Naive B cell (primary cell): Measurements from ENCODE around the gene DNAAF1. TPM values are rescaled to one million over a fixed set of nuclear protein-coding genes. Genes with fewer than 3 reads are reported as not detected.

Source experiments
- ATAC-seq, 2 donors: fragments of 150-1000 bp; cut with Tn5 transposase; 2 replicates each; pipeline ENCODE4 v1.10.0; 2021; ENCODE audit warnings: low read depth in 2 of 2, mild to moderate bottlenecking in 2 of 2, moderate library complexity in 2 of 2
- DNase-seq: peaks from one replicate; pipeline ENCODE4 v3.0.0; 2022
- H3K27ac Mint-ChIP-seq, 6 donors: one replicate each; pipeline ENCODE4 v1.8.0; 2020 to 2022; ENCODE audit warnings: mild to moderate bottlenecking in 6 of 6, mixed read lengths in 6 of 6, moderate library complexity in 5 of 6, inconsistent platforms in 2 of 6
- H3K27me3 Mint-ChIP-seq, 3 donors: one replicate each; pipeline ENCODE4 v1.8.0; 2021 to 2022; ENCODE audit warnings: mixed read lengths in 3 of 3, mild to moderate bottlenecking in 1 of 3
- H3K36me3 Mint-ChIP-seq, 2 donors: one replicate each; pipeline ENCODE4 v1.8.0; 2020 to 2022; ENCODE audit warnings: mixed read lengths in 2 of 2, inconsistent platforms in 1 of 2, mild to moderate bottlenecking in 1 of 2
- H3K4me1 Mint-ChIP-seq, 3 donors: one replicate each; pipeline ENCODE4 v1.8.0; 2020 to 2022; ENCODE audit warnings: mixed read lengths in 3 of 3, inconsistent platforms in 1 of 3, mild to moderate bottlenecking in 1 of 3, moderate library complexity in 1 of 3
- H3K4me3 Mint-ChIP-seq, 8 donors: one replicate each; pipeline ENCODE4 v1.8.0; 2020 to 2022; ENCODE audit warnings: mild to moderate bottlenecking in 8 of 8, mixed read lengths in 8 of 8, moderate library complexity in 8 of 8, inconsistent platforms in 2 of 8
- H3K9me3 Mint-ChIP-seq, 7 donors: one replicate each; pipeline ENCODE4 v1.8.0; 2020 to 2022; ENCODE audit warnings: mixed read lengths in 7 of 7, mild to moderate bottlenecking in 5 of 7, inconsistent platforms in 2 of 7, moderate library complexity in 1 of 7
- polyA plus RNA-seq, 6 donors: library from polyadenylated mRNA; unstranded; fragments of 300-500 nt; fragmentation: Illumina TruSeq; gene quantifications; one replicate each; pipeline ENCODE4 v1.2.3, GENCODE V29; 2021; ENCODE audit warnings: low read depth in 6 of 6

DNAAF1 gene
- under 1 TPM in 1 of 6 donors, not detected in 5; 0.43 TPM for polyA plus RNA-seq

DNA sequence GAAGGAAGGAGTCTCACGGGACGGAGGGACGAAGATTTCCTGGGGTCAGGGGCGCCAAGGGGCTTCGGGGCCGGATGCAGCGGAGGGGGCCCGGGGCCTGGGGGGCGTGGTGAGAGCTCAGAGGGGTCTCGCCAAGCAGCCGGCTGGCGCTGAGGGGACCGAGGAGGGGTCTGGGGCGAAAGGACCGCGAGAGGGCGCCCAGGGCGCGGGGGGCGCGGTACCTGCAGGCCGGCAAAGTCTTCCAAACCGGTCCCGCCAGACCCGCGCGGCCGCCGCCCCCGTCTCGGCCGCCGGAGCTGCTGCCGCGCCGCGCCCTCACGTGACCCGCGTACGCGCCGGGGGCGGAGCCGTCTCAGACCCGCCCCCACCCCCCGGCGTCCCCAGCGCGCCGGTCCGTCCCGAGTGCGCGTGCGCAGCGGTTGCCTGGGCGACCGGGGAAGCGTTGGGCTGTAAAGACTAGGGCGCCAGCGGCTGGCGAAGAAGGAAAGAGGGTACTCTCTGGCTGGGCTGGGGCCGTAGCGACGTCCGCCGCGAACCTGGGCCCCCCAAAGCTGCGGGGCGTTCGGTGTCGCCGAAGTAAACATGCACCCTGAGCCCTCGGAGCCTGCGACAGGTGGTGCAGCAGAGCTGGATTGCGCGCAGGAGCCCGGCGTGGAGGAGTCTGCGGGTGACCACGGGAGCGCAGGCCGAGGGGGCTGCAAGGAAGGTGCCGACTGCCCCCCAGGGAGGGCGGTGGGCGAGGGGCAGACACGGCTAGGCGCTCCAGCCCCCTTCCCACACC lies at the start of gene DNAAF1, which contains the start of gene HSDL1:
Gene DNAAF1, plus strand, starts transcription at position 450 of the 781 bp plus-strand sequence. Its CDS starts 133 bp downstream, at position 583.
Gene HSDL1, minus strand, starts transcription at position 319 of the 781 bp plus-strand sequence. CDS start 13,856 bp downstream, outside the sequence.
- peaks cover 0 to 15% (median 10%) of the 10 kb centered on the region in 3 donors for H3K27me3 Mint-ChIP-seq
- H3K9me3 Mint-ChIP-seq: no peaks in the 10 kb centered on the region
- H3K27ac Mint-ChIP-seq: peak within 1 kb of the TSS; percentile 33 to 98 (median 88)
- H3K4me1 Mint-ChIP-seq: peaks cover 13 to 26% (median 17%) of the 10 kb centered on the region in 3 donors
- no peaks in the 10 kb centered on the region for H3K36me3 Mint-ChIP-seq
- DNase-seq (peak; percentile 94), ATAC-seq (peak; percentile 83 to 86)
- H3K4me3 Mint-ChIP-seq: peak within 1 kb of the TSS; percentile 89 to 97 (median 96)

DNA sequence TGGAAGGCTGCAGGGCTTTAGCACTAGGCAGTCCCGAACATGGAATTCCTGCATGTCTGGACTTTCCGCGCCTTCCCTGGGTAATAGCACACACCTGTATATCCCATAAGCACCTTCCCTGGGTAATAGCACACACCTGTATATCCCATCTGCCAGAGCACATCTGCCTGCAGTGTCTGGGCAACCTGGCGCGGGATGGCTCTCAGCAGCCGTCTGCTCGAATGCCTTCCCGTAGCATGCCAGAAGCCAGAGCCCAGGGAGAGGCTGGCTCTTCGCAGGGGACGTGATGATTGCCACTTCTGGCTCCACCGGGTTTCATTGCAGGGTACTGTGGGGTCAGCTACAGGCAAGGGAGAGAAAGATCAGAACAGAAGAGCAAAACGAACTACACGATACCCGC lies 49.6 kb upstream of the DNAAF1 start:
- H3K36me3 Mint-ChIP-seq: peaks cover 40 to 44% of the 10 kb centered on the region in 2 donors
- no peaks in the 10 kb centered on the region for H3K9me3 Mint-ChIP-seq
- peak overlapping the region in 1 of 8 donors; percentile 44 for H3K4me3 Mint-ChIP-seq
- H3K4me1 Mint-ChIP-seq: peaks cover 0 to 4% (median 0%) of the 10 kb centered on the region in 3 donors
- no peak for DNase-seq
- H3K27ac Mint-ChIP-seq: peak overlapping the region in 1 of 6 donors; percentile 22
- no peaks in the 10 kb centered on the region for H3K27me3 Mint-ChIP-seq
- no peak for ATAC-seq

DNA sequence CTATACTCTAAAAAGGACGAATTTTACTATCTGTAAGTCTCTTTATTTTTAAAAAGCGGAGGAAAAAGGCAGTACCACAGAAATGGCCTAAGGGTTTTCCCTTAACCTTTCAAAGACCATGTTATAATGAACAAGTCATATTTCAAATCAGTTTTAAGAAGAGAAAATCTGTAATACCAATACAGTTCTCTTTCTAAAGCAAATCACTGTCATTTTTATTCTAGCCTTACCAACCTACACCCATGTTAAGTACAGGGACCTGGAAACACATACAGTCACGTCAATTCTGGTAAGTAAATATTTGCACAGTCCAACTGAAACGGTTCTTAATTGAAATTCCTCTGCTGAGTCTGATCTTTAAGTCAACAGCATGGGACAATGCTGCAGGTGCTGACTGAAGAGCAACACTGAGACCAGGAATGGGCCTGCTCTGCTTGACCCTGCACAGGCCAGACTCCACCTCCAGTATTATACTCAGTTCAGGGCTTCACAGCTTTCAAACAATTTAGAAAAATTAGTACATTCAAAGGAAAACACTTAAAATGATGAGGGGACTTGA lies 48.6 kb upstream of the DNAAF1 start:
- Mint-ChIP-seq H3K36me3 (peaks cover 33 to 38% of the 10 kb centered on the region in 2 donors), H3K4me1 (peaks cover 0 to 4% (median 0%) of the 10 kb centered on the region in 3 donors), H3K27me3 (no peaks in the 10 kb centered on the region), H3K27ac (no peak overlapping the region), H3K9me3 (no peaks in the 10 kb centered on the region), H3K4me3 (no peak overlapping the region)
- DNase-seq (no peak), ATAC-seq (no peak)

DNA sequence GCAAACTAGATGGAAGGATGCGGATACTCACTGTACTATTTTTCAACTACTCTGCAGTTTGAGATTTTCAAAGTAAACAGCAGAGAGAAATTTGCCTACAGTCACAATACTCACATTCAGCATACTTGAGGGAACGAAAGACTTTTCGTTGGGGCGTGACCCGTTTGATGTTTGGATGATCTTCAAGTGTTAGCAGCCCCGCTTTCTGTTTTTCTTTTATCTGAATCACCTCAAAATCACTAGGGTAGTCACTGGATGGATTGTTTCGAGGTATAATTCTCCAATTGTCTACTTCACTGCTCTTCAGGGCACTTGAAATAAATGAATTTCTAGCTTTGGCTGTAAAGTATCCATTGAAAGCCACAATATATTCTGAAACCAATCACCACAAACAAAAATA lies 46.2 kb upstream of the DNAAF1 start:
- Mint-ChIP-seq H3K4me3 (no peak overlapping the region), H3K36me3 (peaks cover 13 to 24% of the 10 kb centered on the region in 2 donors), H3K27me3 (no peaks in the 10 kb centered on the region), H3K27ac (no peak overlapping the region), H3K9me3 (no peaks in the 10 kb centered on the region), H3K4me1 (peaks cover 5 to 7% (median 6%) of the 10 kb centered on the region in 3 donors)
- no peak for ATAC-seq
- no peak for DNase-seq

DNA sequence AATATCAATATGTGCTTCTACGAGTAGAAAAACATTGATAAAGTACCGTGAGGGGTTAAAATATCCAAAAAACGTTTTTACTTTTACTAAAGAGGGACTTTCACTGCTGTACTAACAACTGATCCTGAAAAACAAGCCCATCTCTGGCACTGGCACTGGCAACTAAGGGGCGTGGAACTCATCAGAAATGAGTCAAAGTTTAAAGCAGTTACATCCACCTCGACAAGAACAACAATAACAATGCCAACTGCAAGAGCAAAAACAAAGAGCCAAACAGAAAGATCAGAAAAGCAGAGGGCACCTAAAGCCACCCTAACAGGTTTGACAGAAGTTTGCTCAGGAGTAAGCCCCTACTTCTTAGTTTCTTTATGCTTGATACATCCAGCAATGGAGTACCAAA lies 41.4 kb upstream of the DNAAF1 start:
- Mint-ChIP-seq H3K4me1 (peaks cover 28 to 32% (median 31%) of the 10 kb centered on the region in 3 donors), H3K27ac (no peak overlapping the region), H3K36me3 (peaks cover 0 to 5% of the 10 kb centered on the region in 2 donors), H3K9me3 (no peaks in the 10 kb centered on the region), H3K4me3 (no peak overlapping the region), H3K27me3 (no peaks in the 10 kb centered on the region)
- no peak for DNase-seq
- ATAC-seq: no peak

DNA sequence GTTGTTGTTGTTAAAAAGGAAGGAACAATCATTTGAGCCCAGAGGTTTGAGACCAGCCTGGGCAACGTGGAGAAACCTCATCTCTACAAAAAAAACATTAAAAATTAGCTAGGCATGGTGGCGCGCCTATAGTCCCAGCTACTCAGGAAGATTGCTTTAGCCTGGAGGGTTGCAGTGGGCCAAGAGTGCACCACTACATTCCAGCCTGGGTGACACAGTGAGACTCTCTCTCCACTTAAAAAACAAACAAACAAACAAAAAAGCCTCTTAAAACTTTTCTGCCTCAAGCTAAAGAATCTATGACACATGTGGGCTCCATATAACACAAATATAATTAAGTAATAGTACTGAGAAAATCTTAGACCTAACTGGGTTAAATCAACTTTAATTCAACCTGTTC lies 40.9 kb upstream of the DNAAF1 start:
- Mint-ChIP-seq H3K27ac (no peak overlapping the region), H3K4me1 (peaks cover 31 to 34% (median 34%) of the 10 kb centered on the region in 3 donors), H3K27me3 (no peaks in the 10 kb centered on the region), H3K9me3 (no peaks in the 10 kb centered on the region), H3K4me3 (no peak overlapping the region), H3K36me3 (peaks cover 0 to 5% of the 10 kb centered on the region in 2 donors)
- DNase-seq (no peak), ATAC-seq (no peak)

DNA sequence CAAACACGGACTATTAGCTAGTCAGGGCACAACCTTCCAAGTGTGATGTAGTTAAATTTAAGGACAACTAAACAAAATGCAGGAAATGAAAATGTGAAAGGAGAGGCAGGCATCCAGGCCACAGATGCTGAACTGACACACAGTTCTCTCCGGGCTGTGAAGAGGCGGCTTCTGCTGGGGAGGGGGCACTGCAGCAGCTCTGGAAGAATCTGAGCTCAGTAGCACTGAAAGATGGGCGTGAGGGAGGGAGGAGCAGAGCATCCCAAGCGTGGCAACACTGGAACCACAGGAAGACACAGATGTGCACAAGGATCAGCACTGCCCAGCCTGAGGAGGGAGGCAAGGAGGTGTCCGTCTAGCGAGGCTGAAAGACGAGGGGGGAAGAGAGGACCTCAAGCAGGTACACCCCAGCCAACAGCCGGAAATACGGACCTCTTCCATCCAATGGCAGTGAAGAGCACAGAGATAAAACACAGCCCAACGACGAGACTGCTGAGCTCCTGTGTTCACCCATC lies 39.8 kb upstream of the DNAAF1 start:
- Mint-ChIP-seq H3K4me3 (no peak overlapping the region), H3K9me3 (no peaks in the 10 kb centered on the region), H3K27me3 (no peaks in the 10 kb centered on the region), H3K36me3 (peaks cover 0 to 5% of the 10 kb centered on the region in 2 donors), H3K4me1 (peaks cover 31 to 36% (median 34%) of the 10 kb centered on the region in 3 donors), H3K27ac (peak overlapping the region in 4 of 6 donors; percentile 61 to 91 (median 70))
- ATAC-seq: no peak
- DNase-seq: no peak

DNA sequence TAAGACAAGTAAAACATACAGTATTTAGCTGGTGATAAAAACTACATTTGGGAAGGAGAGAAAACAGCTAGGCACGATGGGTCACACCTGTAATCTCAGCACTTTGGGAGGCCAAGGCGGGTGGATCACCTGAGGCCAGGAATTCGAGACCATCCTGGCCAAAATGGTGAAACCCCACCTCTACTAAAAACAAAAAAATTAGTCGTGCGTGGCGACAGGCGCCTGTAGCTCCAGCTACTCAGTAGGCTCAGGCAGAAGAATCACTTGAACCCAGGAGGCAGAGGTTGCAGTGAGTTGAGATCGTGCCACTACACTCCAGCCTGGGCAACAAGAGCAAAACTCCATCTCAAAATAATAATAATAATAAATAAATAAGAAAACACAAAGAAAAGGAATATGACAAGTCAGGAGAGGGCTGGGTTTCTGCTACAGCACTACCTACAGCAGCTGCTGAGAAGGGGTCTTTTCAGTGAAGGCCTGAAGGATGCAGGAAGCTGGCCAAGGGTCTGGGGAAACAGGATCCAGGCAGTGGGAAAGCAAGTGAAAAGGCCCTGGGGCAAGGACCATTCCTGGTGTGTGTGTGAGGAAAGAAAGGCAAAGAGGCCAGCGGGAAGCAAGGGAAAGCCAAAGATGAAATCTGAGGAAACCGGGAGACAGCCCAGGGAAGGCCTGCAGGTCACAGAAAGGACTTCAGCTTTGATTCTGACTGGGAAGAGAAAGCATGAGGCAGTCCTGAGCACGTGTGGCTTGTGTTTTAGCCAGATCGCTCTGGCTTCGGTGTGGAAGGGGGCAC lies 39.0 kb upstream of the DNAAF1 start:
- Mint-ChIP-seq H3K27me3 (no peaks in the 10 kb centered on the region), H3K9me3 (no peaks in the 10 kb centered on the region), H3K4me1 (peaks cover 38 to 43% (median 42%) of the 10 kb centered on the region in 3 donors), H3K27ac (peak overlapping the region in 3 of 6 donors; percentile 55 to 91 (median 80)), H3K4me3 (peak overlapping the region in 1 of 8 donors; percentile 1), H3K36me3 (peaks cover 0 to 5% of the 10 kb centered on the region in 2 donors)
- DNase-seq (no peak), ATAC-seq (no peak)

DNA sequence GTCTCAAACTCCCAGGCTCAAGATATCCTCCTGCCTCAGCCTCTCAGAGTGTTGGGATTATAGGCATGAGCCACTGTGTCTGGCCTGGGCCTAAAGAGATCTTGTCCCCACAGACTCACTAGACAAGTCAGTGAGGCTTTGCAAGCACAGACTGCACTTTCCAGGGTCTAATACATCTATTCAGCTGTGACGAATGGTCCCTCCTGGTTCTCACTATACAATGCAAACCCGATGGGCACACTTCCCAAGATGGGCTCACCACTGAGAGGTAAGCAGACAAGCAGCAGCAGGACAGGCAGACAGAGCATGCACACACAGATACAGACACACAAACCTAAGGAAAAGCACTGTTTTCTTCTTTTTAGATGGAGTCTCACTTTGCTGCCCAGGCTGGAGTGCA lies 37.2 kb upstream of the DNAAF1 start:
- peaks cover 38 to 44% (median 43%) of the 10 kb centered on the region in 3 donors for H3K4me1 Mint-ChIP-seq

DNA sequence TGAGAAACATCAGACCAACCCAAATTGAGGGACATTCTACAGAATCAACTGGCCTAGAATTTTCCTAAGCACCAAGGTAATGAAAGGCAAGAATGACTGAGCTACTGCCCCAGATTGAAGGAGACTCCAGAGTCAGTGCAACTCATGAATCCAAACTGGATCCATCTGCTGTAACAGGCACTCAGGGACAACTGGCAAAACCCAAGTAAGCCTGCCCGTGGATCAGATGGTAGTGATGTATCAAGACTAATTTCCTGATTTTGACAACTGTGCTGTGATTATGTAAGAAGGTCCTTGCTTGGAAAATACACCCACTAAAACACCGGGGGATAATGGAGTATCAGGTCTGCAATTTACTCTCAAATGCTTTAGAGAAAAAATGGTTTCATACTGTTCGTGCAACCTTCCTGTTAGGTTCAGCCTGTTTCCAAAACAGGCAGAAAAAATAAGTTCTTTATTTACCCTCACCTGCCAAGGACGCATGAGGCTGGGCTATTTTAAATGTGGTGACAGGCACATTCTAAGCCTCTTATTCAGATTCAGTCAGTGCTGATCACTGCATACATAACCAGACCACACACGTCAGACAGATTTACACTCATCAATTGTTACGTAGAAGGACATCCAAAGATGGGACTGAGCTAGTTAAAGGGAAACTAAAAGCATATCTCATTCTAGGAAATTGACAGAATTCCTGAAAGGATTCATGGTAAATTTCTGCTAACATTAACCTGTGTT lies 35.3 kb upstream of the DNAAF1 start:
- no peaks in the 10 kb centered on the region for H3K9me3 Mint-ChIP-seq
- no peaks in the 10 kb centered on the region for H3K27me3 Mint-ChIP-seq
- H3K4me3 Mint-ChIP-seq: no peak overlapping the region
- ATAC-seq (no peak), DNase-seq (no peak)
- H3K36me3 Mint-ChIP-seq: peaks cover 0 to 5% of the 10 kb centered on the region in 2 donors
- H3K4me1 Mint-ChIP-seq: peaks cover 38 to 44% (median 44%) of the 10 kb centered on the region in 3 donors
- H3K27ac Mint-ChIP-seq: peak overlapping the region in 1 of 6 donors; percentile 42

More for the DNA sequence above, 37.2 kb upstream of the DNAAF1 start:
- no peaks in the 10 kb centered on the region for H3K27me3 Mint-ChIP-seq
- DNase-seq: no peak
- H3K4me3 Mint-ChIP-seq: peak overlapping the region in 1 of 8 donors; percentile 60
- no peak for ATAC-seq
- H3K36me3 Mint-ChIP-seq: peaks cover 0 to 5% of the 10 kb centered on the region in 2 donors
- no peak overlapping the region for H3K27ac Mint-ChIP-seq
- no peaks in the 10 kb centered on the region for H3K9me3 Mint-ChIP-seq

DNA sequence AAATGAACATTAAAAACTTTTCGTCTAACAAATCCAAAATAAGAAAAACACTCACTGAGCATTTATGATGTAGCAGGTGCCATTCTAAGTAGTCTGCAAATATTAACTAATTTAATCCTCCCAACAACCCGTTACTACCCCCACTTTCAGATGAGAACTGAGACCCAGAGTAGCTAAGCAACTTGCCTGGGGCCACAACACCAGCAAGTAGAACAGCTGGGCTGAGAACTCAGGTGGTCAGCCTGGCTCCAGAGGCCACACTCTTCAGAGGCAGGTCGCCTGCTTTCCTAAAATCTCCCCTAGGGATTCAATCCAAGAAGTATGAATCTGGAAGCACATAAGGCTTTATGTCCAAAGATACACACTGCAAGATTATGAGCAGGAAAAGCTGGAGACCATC lies 34.6 kb upstream of the DNAAF1 start:
- peaks cover 0 to 5% of the 10 kb centered on the region in 2 donors for H3K36me3 Mint-ChIP-seq
- no peaks in the 10 kb centered on the region for H3K27me3 Mint-ChIP-seq
- peak overlapping the region in 1 of 8 donors; percentile 43 for H3K4me3 Mint-ChIP-seq
- DNase-seq (no peak), ATAC-seq (no peak)
- peak overlapping the region in 4 of 6 donors; percentile 17 to 39 (median 34) for H3K27ac Mint-ChIP-seq
- no peaks in the 10 kb centered on the region for H3K9me3 Mint-ChIP-seq
- peaks cover 37 to 43% (median 41%) of the 10 kb centered on the region in 3 donors for H3K4me1 Mint-ChIP-seq

DNA sequence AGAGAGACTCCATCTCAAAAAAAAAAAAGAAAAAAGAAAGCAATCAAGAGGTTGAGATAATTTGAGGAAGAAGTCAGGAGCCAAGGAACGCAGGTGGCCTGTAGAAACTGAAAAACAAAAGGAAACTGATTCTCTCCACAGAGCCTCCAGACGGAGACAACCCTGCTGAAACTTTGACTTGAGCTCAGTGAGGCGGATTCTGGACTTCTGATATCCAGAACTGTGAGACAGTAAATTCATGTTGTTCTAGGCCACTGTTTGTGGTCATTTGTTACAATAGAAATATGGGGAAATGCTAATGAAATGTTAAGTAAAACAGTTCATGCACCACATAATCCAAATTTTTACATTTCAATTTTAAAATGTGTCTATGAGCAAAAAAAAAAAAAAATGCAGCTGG lies 33.6 kb upstream of the DNAAF1 start:
- DNase-seq (no peak), ATAC-seq (no peak)
- Mint-ChIP-seq H3K36me3 (peaks cover 0 to 2% of the 10 kb centered on the region in 2 donors), H3K27me3 (no peaks in the 10 kb centered on the region), H3K4me1 (peaks cover 38 to 40% (median 38%) of the 10 kb centered on the region in 3 donors), H3K9me3 (no peaks in the 10 kb centered on the region), H3K27ac (peak overlapping the region in 1 of 6 donors; percentile 96), H3K4me3 (peak overlapping the region in 1 of 8 donors; percentile 41)
